Parathyroid adenoma (tissue), 2 donors: ENCODE data around the gene CLSTN2.

Experiments used
- H2AFZ ChIP-seq: fragments of 300-600 bp; sonication (generic); one replicate; pipeline ENCODE4 v1.7.0; 2017; ENCODE audit warnings: antibody characterized with exemption, mild to moderate bottlenecking
- H3K27ac ChIP-seq: fragments of 300-600 bp; sonication (generic); one replicate; pipeline ENCODE4 v1.7.0; 2017
- H3K27me3 ChIP-seq: fragments of 300-600 bp; sonication (generic); one replicate; pipeline ENCODE4 v1.7.0; 2017; ENCODE audit warnings: low read length; ENCODE audit not compliant: control insufficient read depth, insufficient read depth
- H3K36me3 ChIP-seq: fragments of 300-600 bp; sonication (generic); one replicate; pipeline ENCODE4 v1.7.0; 2017; ENCODE audit warnings: low read length; ENCODE audit not compliant: control insufficient read depth, insufficient read depth
- H3K4me1 ChIP-seq: fragments of 300-600 bp; sonication (generic); one replicate; pipeline ENCODE4 v1.7.0; 2017; ENCODE audit warnings: control low read depth
- H3K4me2 ChIP-seq: fragments of 300-600 bp; sonication (generic); one replicate; pipeline ENCODE4 v1.7.0; 2017; ENCODE audit warnings: low read length
- H3K4me3 ChIP-seq: fragments of 300-600 bp; sonication (generic); one replicate; pipeline ENCODE4 v1.7.0; 2017; ENCODE audit warnings: low read depth, low read length
- H3K79me2 ChIP-seq: fragments of 300-600 bp; sonication (generic); one replicate; pipeline ENCODE4 v1.7.0; 2017; ENCODE audit warnings: control low read depth
- H3K9ac ChIP-seq: fragments of 300-600 bp; sonication (generic); one replicate; pipeline ENCODE4 v1.7.0; 2017; ENCODE audit warnings: mild to moderate bottlenecking
- H3K9me3 ChIP-seq: fragments of 300-600 bp; sonication (generic); one replicate; pipeline ENCODE4 v1.7.0; 2017; ENCODE audit warnings: low read length; ENCODE audit not compliant: control insufficient read depth
- CTCF ChIP-seq: fragments of 300-600 bp; sonication (generic); IDR thresholded peaks from one replicate; pipeline ENCODE4 v1.7.0; 2017; ENCODE audit warnings: antibody characterized with exemption, mild to moderate bottlenecking
- donor health status: primary hyperparathyroidism.

Gene CLSTN2

DNA sequence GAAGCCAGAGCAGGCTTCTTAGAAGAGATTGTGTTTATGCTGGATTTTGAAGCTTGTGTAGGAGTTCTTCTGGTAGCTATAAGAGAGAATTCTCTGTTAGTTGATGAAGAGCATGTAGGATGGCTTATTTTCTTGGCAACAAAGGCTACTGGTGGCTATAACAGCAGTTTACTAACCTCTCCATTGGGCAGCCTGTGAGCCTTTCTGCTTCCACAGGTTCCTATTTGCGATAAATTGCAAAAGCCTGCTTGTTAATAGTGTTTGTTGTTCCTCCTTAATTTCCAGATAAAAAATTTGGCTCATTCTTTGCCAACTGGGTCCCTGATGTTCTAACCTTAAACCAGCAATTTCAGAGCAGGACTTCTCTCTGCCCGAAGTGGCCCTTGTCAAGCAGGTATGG lies 452.3 kb downstream of the CLSTN2 start:
- H3K9me3 ChIP-seq: no peaks in the 10 kb centered on the region
- H3K4me2 ChIP-seq: no peak overlapping the region
- no peaks in the 10 kb centered on the region for H3K36me3 ChIP-seq
- no peaks in the 10 kb centered on the region for H3K27me3 ChIP-seq
- H3K4me3 ChIP-seq: no peak overlapping the region
- no peak for TF ChIP-seq CTCF
- no peak overlapping the region for H3K27ac ChIP-seq
- no peaks in the 10 kb centered on the region for H3K79me2 ChIP-seq
- no peaks in the 10 kb centered on the region for H3K4me1 ChIP-seq
- H2AFZ ChIP-seq: no peak overlapping the region
- no peak overlapping the region for H3K9ac ChIP-seq

DNA sequence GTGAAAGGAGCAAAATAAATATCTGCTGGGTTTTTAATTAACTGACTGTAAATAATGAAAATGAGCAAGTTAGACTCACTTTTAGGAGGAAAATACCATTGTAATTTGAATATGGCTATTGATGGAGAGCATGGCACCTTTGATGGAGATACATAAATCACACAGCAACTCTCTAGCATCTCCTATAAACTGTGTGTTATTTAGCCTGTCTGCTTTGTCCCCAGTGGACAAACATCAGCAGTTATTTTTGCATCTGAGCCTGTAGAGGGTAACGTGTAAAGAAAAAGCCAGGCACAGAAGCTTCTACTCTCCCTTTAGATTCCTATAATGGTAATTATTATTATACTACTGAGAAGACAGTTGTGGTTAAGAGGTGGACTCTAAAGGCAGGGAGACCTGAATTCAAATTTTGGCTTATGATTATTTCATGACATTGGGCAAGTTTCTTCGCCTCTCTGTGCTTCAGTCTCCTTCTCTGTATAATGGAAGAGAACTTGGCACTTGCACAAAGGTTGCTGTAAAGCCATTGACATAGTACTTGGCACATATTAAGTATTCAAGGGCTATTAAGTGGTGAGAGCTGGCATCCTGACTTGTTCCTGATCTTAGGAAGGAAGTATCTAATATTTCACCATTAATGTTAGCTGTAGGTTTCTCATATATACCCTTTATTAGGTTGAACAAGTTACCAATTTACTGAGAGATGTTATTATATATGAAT lies 453.4 kb downstream of the CLSTN2 start:
- Histone ChIP-seq H3K4me1 (no peaks in the 10 kb centered on the region), H3K36me3 (no peaks in the 10 kb centered on the region), H3K4me2 (no peak overlapping the region), H3K79me2 (no peaks in the 10 kb centered on the region), H3K4me3 (no peak overlapping the region), H3K9me3 (no peaks in the 10 kb centered on the region), H3K27me3 (no peaks in the 10 kb centered on the region), H3K9ac (no peak overlapping the region), H2AFZ (no peak overlapping the region), H3K27ac (no peak overlapping the region)
- no peak for TF ChIP-seq CTCF

- H3K4me1 ChIP-seq: no peaks in the 10 kb centered on the region
- no peak overlapping the region for H2AFZ ChIP-seq
- H3K9ac ChIP-seq: no peak overlapping the region
- H3K9me3 ChIP-seq: no peaks in the 10 kb centered on the region
- H3K79me2 ChIP-seq: no peaks in the 10 kb centered on the region
- H3K4me3 ChIP-seq: no peak overlapping the region
- H3K4me2 ChIP-seq: no peak overlapping the region
- H3K27me3 ChIP-seq: no peaks in the 10 kb centered on the region
- TF ChIP-seq CTCF: no peak
- no peaks in the 10 kb centered on the region for H3K36me3 ChIP-seq
- H3K27ac ChIP-seq: no peak overlapping the region
Observed at GRCh38 chr3:140391061-140391460, 456.1 kb downstream of the CLSTN2 start.

DNA sequence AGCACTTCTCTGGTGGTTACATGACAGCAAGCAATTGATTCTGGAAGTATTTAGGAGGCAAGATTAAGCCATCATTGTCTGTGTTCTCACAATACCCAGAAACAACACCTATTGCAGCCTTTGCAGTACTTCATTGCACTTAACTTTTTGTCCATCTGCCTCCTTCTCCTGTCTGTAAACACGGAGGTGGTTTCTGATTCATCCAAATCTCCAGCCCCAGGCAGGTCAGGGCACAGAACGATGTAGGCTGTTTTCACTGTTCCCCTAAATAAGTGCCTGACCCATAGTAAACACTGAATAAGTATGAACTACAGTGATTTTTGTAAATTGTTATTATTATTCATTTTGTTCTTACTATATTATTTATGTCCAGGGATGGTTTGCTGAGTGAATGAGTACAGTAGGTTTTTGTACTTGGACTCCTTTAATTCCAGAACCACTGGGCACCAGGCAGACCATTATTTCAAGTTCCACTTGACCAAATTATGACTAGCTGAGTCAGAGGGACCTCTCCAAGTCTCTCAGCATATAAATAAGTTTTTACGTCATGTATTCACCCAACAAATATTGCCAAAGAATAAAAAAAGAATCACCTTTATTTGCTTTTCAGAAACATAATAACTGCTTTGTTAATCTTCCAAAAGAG lies 459.6 kb downstream of the CLSTN2 start:
- Histone ChIP-seq H3K27ac (no peak overlapping the region), H3K27me3 (no peaks in the 10 kb centered on the region), H3K9ac (no peak overlapping the region), H3K4me2 (no peak overlapping the region), H3K79me2 (no peaks in the 10 kb centered on the region), H3K9me3 (no peaks in the 10 kb centered on the region), H3K36me3 (no peaks in the 10 kb centered on the region), H2AFZ (no peak overlapping the region), H3K4me3 (no peak overlapping the region), H3K4me1 (no peaks in the 10 kb centered on the region)
- TF ChIP-seq CTCF: no peak
